Hepatic stellate cell (primary cell): ENCODE measurements around the gene CERS6.
A peak's percentile ranks its signal among the peaks of the same experiment; 100 is the strongest.

ENCODE experiments used
- DNase-seq: peaks from one replicate; pipeline ENCODE4 v3.0.0; 2011; ENCODE audit warnings: low spot score

The CERS6 gene

GRCh38 chr2:168443818-168444217 lies 12.3 kb upstream of the CERS6 start:
- no peak for DNase-seq

GRCh38 chr2:168445960-168446359 lies 10.1 kb upstream of the CERS6 start:
- no peak for DNase-seq

- no peak for DNase-seq
Observed at GRCh38 chr2:168448980-168449379, 7.1 kb upstream of the CERS6 start.

- DNase-seq = no peak
Observed at GRCh38 chr2:168449419-168449818, 6.7 kb upstream of the CERS6 start.

- no peak for DNase-seq
Observed at GRCh38 chr2:168450171-168450570, 5.9 kb upstream of the CERS6 start.

GRCh38 chr2:168450732-168451131 lies 5.3 kb upstream of the CERS6 start:
- no peak for DNase-seq

GRCh38 chr2:168452781-168453180 lies 3.3 kb upstream of the CERS6 start:
- DNase-seq = no peak

GRCh38 chr2:168453404-168453803 lies 2.7 kb upstream of the CERS6 start:
- DNase-seq = no peak

GRCh38 chr2:168454737-168455644 lies 1.1 kb upstream of the CERS6 start:
- no peak for DNase-seq

- peak; percentile 21 for DNase-seq
Observed at GRCh38 chr2:168456521-168457189, 583 bp downstream of the CERS6 start.

GRCh38 chr2:168457190-168457895 lies 1.3 kb downstream of the CERS6 start:
- DNase-seq = no peak

- DNase-seq = no peak
Observed at GRCh38 chr2:168458139-168458538, 2.1 kb downstream of the CERS6 start.

- no peak for DNase-seq
Observed at GRCh38 chr2:168459256-168459655, 3.2 kb downstream of the CERS6 start.

- DNase-seq = no peak
Observed at GRCh38 chr2:168460571-168460970, 4.5 kb downstream of the CERS6 start.

GRCh38 chr2:168461178-168461941 lies 5.3 kb downstream of the CERS6 start:
- DNase-seq = no peak

GRCh38 chr2:168461942-168462331 lies 5.9 kb downstream of the CERS6 start:
- DNase-seq = no peak

- DNase-seq = no peak
Observed at GRCh38 chr2:168462543-168463045, 6.5 kb downstream of the CERS6 start.

- no peak for DNase-seq
Observed at GRCh38 chr2:168465594-168465993, 9.5 kb downstream of the CERS6 start.

- DNase-seq = no peak
Observed at GRCh38 chr2:168466190-168466737, 10.2 kb downstream of the CERS6 start.

- DNase-seq = no peak
Observed at GRCh38 chr2:168466834-168467565, 10.9 kb downstream of the CERS6 start.

- DNase-seq = no peak
Observed at GRCh38 chr2:168467729-168468128, 11.7 kb downstream of the CERS6 start.
